ENCODE measurements around the gene ZNF428. TPM values are rescaled to one million over a fixed set of nuclear protein-coding genes. Genes with fewer than 3 reads are reported as not detected.

The ZNF428 gene
- total RNA-seq, 1 donor from 2014 or later = 114 TPM

DNA sequence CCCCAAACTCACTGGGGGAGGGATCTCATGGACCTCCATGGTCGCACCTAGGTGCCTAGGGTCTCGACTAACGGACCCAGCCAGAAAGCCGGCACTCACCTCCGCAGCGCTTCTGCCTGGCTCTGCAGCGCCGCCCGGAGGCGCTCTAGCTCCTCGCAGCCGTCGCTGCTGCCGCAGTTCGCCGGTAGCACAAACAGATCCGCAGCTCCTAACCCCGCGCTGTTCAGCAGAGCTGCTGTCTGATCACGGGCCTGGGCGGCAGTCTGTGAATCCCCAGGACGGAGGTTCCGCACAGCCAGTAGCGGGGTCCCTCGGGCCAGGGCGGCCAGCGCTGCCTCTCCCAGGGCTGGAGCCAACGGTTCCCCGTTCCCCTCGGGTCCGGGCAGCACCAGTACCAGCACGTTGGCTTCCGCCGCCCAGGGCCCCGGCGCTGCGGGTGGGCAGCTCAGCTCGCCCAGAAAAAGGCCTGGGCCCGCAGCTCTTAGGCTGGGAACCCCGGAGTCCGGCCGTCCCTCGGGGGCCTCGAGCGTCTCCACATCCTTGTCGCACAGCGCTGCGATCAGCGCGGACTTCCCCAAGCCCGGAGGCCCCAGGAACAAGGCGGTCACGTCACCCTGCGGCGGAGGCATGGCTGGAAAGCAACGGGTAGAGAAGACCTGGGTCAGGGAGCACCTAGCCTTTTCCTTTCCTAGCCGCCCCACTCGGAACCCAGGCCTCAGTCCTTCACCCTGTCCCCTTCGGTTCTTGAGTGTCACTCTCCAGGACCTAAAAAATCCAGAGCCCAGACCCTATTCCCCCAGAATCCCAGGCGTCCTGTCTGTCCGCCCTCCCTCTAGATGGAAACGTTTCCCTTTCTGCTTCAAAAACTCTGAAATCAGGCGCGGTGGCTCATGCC, 24.5 kb downstream of the ZNF428 start:
- peaks cover 39% of the 10 kb centered on the region for H3K4me1 Mint-ChIP-seq
- peaks cover 7% of the 10 kb centered on the region for H3K36me3 Mint-ChIP-seq (ENCODE audit: low read depth)
- DNase-seq (ENCODE audit: low read depth, low spot score) = peak; percentile 56
- H3K9me3 Mint-ChIP-seq = no peaks in the 10 kb centered on the region
- H3K27ac Mint-ChIP-seq (ENCODE audit: unreplicated experiment) = peak overlapping the region; percentile 99
- H3K4me3 Mint-ChIP-seq = peak overlapping the region; percentile 99
- H3K27me3 Mint-ChIP-seq (ENCODE audit: low read depth) = peaks cover 7% of the 10 kb centered on the region
- TF ChIP-seq CTCF (conservative IDR thresholded peaks at IDR 0.05) = peak; percentile 83

DNA sequence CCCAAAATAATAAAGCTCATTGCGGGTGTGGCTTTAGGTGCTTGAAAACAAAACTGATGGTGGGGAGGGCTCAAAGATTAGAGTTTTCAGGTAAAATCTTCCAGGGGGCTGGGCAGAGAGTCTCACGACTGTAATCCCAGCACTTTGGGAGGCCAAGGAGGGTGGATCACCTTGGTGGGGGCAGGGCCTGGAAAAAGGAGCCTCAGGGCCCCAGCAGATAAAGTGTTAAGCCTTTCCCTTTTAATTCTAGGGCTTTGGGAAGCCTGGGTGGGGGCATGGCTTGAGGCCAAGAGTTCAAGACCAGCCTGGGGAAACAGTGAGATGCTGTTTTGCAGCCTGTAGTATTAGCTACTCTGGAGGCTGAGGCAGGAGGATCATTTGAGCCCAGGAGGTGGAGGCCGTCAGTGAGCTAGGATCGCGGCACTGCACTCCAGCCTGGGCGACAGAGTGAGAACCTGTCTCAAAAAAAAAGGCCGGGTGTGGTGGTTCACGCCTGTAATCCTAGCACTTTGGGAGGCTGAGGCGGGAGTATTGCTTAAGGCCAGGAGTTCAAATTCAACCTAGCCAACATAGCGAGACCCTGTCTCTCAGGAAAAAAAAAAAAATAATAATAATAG, 25.2 kb downstream of the ZNF428 start:
- peaks cover 39% of the 10 kb centered on the region for H3K4me1 Mint-ChIP-seq
- H3K27ac Mint-ChIP-seq (ENCODE audit: unreplicated experiment) = peak overlapping the region; percentile 31
- H3K27me3 Mint-ChIP-seq (ENCODE audit: low read depth) = peaks cover 7% of the 10 kb centered on the region
- DNase-seq (ENCODE audit: low read depth, low spot score) = no peak
- TF ChIP-seq CTCF (conservative IDR thresholded peaks at IDR 0.05) = no peak
- peak overlapping the region; percentile 99 for H3K4me3 Mint-ChIP-seq
- no peaks in the 10 kb centered on the region for H3K9me3 Mint-ChIP-seq
- H3K36me3 Mint-ChIP-seq (ENCODE audit: low read depth) = peaks cover 8% of the 10 kb centered on the region

DNA sequence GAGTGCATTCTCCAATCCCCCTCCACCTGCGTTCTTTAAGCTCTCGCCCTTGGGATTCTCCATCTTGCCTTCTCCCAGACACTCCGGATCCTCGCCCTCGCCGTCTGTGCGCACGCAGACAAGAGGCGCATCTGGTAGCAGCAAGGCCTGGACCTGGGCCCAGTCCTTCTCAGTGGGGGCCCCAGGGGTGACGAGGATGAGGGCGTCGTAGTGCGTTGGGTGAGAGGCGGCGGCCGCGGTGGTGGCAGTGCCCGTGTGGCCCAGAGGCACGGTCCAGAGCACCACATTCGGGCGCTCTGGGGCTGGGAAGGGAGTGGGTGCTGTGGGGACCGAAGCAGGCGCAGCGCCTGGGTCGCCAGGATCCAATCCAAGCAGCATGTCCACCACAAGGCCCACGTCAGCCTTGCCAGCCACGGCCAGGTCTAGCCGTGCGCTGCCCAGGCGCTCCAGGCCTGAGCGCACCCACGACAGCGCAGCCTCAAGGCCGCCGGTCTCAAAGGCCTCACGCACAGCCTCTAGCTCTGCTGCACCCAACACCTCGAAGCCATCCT, 26.6 kb downstream of the ZNF428 start:
- no peak for TF ChIP-seq CTCF (conservative IDR thresholded peaks at IDR 0.05)
- H3K9me3 Mint-ChIP-seq = no peaks in the 10 kb centered on the region
- H3K36me3 Mint-ChIP-seq (ENCODE audit: low read depth) = peaks cover 10% of the 10 kb centered on the region
- H3K27ac Mint-ChIP-seq (ENCODE audit: unreplicated experiment) = peak overlapping the region; percentile 68
- no peak for DNase-seq (ENCODE audit: low read depth, low spot score)
- H3K4me3 Mint-ChIP-seq = no peak overlapping the region
- peaks cover 7% of the 10 kb centered on the region for H3K27me3 Mint-ChIP-seq (ENCODE audit: low read depth)
- peaks cover 36% of the 10 kb centered on the region for H3K4me1 Mint-ChIP-seq

- Mint-ChIP-seq H3K36me3 (ENCODE audit: low read depth) (peaks cover 10% of the 10 kb centered on the region), H3K27ac (ENCODE audit: unreplicated experiment) (no peak overlapping the region), H3K4me3 (no peak overlapping the region), H3K4me1 (peaks cover 29% of the 10 kb centered on the region), H3K9me3 (no peaks in the 10 kb centered on the region), H3K27me3 (ENCODE audit: low read depth) (peaks cover 7% of the 10 kb centered on the region)
- TF ChIP-seq CTCF (conservative IDR thresholded peaks at IDR 0.05) = no peak
- no peak for DNase-seq (ENCODE audit: low read depth, low spot score)
Measured at GRCh38 chr19:43591904-43592772, 27.3 kb downstream of the ZNF428 start.

DNA sequence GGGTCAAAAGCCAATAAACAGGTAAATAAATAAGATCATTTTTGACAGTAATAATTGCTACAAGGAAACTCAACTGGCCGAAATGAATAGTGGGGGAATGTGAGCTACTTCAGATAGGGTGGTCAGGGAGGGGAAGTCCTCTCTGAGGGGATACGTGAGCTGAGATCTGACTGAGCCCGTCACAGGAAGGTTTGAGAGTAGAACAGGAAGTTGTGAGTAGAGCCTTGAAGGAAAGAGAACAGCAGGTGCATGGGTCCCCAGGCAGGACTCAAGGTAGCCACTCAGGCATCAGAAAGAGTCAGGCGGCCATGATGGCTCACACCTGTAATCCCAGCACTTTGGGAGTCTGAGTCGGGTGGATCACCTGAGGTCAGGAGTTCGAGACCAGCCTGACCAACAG, 29.8 kb downstream of the ZNF428 start:
- peaks cover 10% of the 10 kb centered on the region for H3K36me3 Mint-ChIP-seq (ENCODE audit: low read depth)
- TF ChIP-seq CTCF (conservative IDR thresholded peaks at IDR 0.05) = no peak
- peaks cover 9% of the 10 kb centered on the region for H3K4me1 Mint-ChIP-seq
- H3K27me3 Mint-ChIP-seq (ENCODE audit: low read depth) = no peaks in the 10 kb centered on the region
- no peaks in the 10 kb centered on the region for H3K9me3 Mint-ChIP-seq
- DNase-seq (ENCODE audit: low read depth, low spot score) = no peak
- H3K4me3 Mint-ChIP-seq = peak overlapping the region; percentile 49
- H3K27ac Mint-ChIP-seq (ENCODE audit: unreplicated experiment) = no peak overlapping the region
